K562 (cell line): ENCODE measurements around the gene CDK14. TPM values are rescaled to one million over a fixed set of nuclear protein-coding genes. Genes with fewer than 3 reads are reported as not detected.

ENCODE experiments used
- ATAC-seq: fragments of 200-7000 bp; cut with Tn5 transposase; 3 replicates; pipeline ENCODE4 v1.9.1; 2020; ENCODE audit warnings: moderate library complexity
- BruUV-seq: library from RNA; stranded (reverse); fragments of 400-500 nt; replicated peaks from 2 replicates; lab custom pipeline; 2021; lab: Mats Ljungman, UMichigan
- CTCF ChIA-PET: fragments of 300-600 bp; formaldehyde crosslinking; extraction: SDS; loops from one replicate; lab custom pipeline; 2021; ENCODE audit warnings: low intra/inter-chr PET ratio; lab: Yijun Ruan, JAX
- POLR2A ChIA-PET: fragments of 300-600, 350-650 bp; sonication (Branson Sonifier 250); formaldehyde crosslinking; extraction: SDS; loops from one replicate; lab custom pipeline; 2021; ENCODE audit warnings: antibody characterized with exemption, inconsistent platforms; lab: Yijun Ruan, JAX
- DNase-seq, 4 experiments: peaks; one replicate each; pipeline versions ENCODE4 v3.0.0 to v3.0.0-alpha.2; 2011 to 2018; ENCODE audit warnings: low spot score in 3 of 4, mixed read lengths in 3 of 4; ENCODE audit errors: extremely low read depth in 1 of 4
- FAIRE-seq: peaks from 2 replicates; lab custom pipeline; 2011; peaks lifted over from hg19 to GRCh38; lab: Jason Lieb, UNC
- H2AFZ ChIP-seq: 2 replicates; pipeline ENCODE4 v1.6.0; 2011; ENCODE audit warnings: low read depth, low read length, control low read depth, inconsistent platforms
- H3K27ac ChIP-seq: fragments of 200-600 bp; 3 replicates; pipeline ENCODE4 v1.8.0; 2011; ENCODE audit warnings: low read depth, mild to moderate bottlenecking, control low read depth, inconsistent platforms, low read length, moderate library complexity, mixed read lengths; ENCODE audit errors: extremely low read depth
- H3K27me3 ChIP-seq, 2 experiments: fragments of 300-600 bp in 1 of 2; 2 replicates in 1 of 2; 3 replicates in 1 of 2; pipeline versions ENCODE4 v1.6.0 to v1.8.0; 2011; ENCODE audit warnings: inconsistent platforms in 2 of 2, low read length in 2 of 2, mild to moderate bottlenecking in 1 of 2, mixed read lengths in 1 of 2, moderate library complexity in 1 of 2; ENCODE audit not compliant: control insufficient read depth in 2 of 2, insufficient read depth in 2 of 2
- H3K36me3 ChIP-seq: fragments of 300-600 bp; 3 replicates; pipeline ENCODE4 v1.8.0; 2011; ENCODE audit warnings: mild to moderate bottlenecking, low read length, inconsistent platforms; ENCODE audit not compliant: control insufficient read depth, insufficient read depth
- H3K4me1 ChIP-seq, 2 experiments: fragments of 200-600 bp in 1 of 2; replicated peaks in 1 of 2; 2 replicates in 1 of 2; 3 replicates in 1 of 2; pipeline versions ENCODE4 v1.5.1 to v1.8.0; 2011; ENCODE audit warnings: inconsistent platforms in 2 of 2, low read length in 2 of 2, mild to moderate bottlenecking in 1 of 2, mixed read lengths in 1 of 2, moderate library complexity in 1 of 2; ENCODE audit not compliant: control insufficient read depth in 2 of 2, insufficient read depth in 2 of 2
- H3K4me2 ChIP-seq: 2 replicates; pipeline ENCODE4 v1.6.1; 2011; ENCODE audit warnings: low read length, control low read depth, inconsistent platforms, mixed read lengths; ENCODE audit not compliant: insufficient read depth
- H3K4me3 ChIP-seq: fragments of 200-600 bp; sonication (generic), shearing (Covaris generic); 2 replicates; pipeline ENCODE4 v1.5.1; 2016; ENCODE audit warnings: control low read depth, inconsistent platforms
- H3K79me2 ChIP-seq: fragments of 200-600 bp; 3 replicates; pipeline ENCODE4 v1.8.0; 2011; ENCODE audit warnings: low read length, inconsistent platforms; ENCODE audit not compliant: control insufficient read depth, insufficient read depth
- H3K9ac ChIP-seq, 2 experiments: 2 replicates each; pipeline versions ENCODE4 v1.6.0 to v1.6.1; 2011; ENCODE audit warnings: low read depth in 2 of 2, low read length in 2 of 2, control low read depth in 1 of 2, inconsistent platforms in 1 of 2, mild to moderate bottlenecking in 1 of 2, mixed read lengths in 1 of 2; ENCODE audit not compliant: insufficient read depth in 1 of 2
- H3K9me1 ChIP-seq: one replicate; pipeline ENCODE4 v1.6.0; 2011; ENCODE audit warnings: inconsistent platforms, mild to moderate bottlenecking, low read length, moderate library complexity; ENCODE audit not compliant: control insufficient read depth, insufficient read depth
- H3K9me3 ChIP-seq: replicated peaks from 2 replicates; pipeline ENCODE4 v1.5.1; 2011; ENCODE audit warnings: low read depth, low read length, inconsistent platforms; ENCODE audit not compliant: control insufficient read depth, insufficient read depth
- H4K20me1 ChIP-seq: replicated peaks from 2 replicates; pipeline ENCODE4 v1.6.1; 2011; ENCODE audit warnings: low read length, inconsistent platforms, mixed read lengths; ENCODE audit not compliant: control insufficient read depth, insufficient read depth
- ARHGAP35 ChIP-seq: fragments of 450-650 bp; IDR thresholded peaks from 2 replicates; pipeline ENCODE4 v1.6.1; 2018; ENCODE audit not compliant: partially characterized antibody
- CBX8 ChIP-seq: fragments of 200-600 bp; sonication (generic); IDR thresholded peaks from 2 replicates; pipeline ENCODE4 v1.6.1; 2012; ENCODE audit warnings: borderline replicate concordance, mixed run types, low read depth, mild to moderate bottlenecking, moderate library complexity, mixed read lengths, low read length, control low read depth, inconsistent platforms; ENCODE audit not compliant: poor library complexity, severe bottlenecking; ENCODE audit errors: extremely low read depth
- ELF1 ChIP-seq: fragments of 200-800 bp; sonication (Bioruptor generic); IDR thresholded peaks from 2 replicates; pipeline ENCODE4 v1.6.1; 2016; ENCODE audit warnings: missing genetic modification characterization, missing compliant biosample characterization
- FOXK2 ChIP-seq, 2 experiments: fragments of 450-650 bp; IDR thresholded peaks in 1 of 2; conservative IDR thresholded peaks in 1 of 2; 2 replicates each; pipeline ENCODE4 v1.6.1; 2016; ENCODE audit warnings: low read depth in 2 of 2, mild to moderate bottlenecking in 1 of 2
- GATAD2B ChIP-seq: fragments of 450-650 bp; IDR thresholded peaks from 2 replicates; pipeline ENCODE4 v1.6.1; 2017; ENCODE audit warnings: mild to moderate bottlenecking, borderline replicate concordance
- HDAC2 ChIP-seq: fragments of 450-650 bp; IDR thresholded peaks from 2 replicates; pipeline ENCODE4 v1.6.1; 2016; ENCODE audit warnings: mild to moderate bottlenecking
- MBD2 ChIP-seq: sonication (generic); IDR thresholded peaks from 2 replicates; pipeline ENCODE4 v1.6.1; 2016; ENCODE audit warnings: low read depth, borderline replicate concordance
- SMARCE1 ChIP-seq: fragments of 450-650 bp; IDR thresholded peaks from 2 replicates; pipeline ENCODE4 v1.7.1; 2016; ENCODE audit warnings: mild to moderate bottlenecking
- TRIM28 ChIP-seq: fragments of 450-650 bp; IDR thresholded peaks from 2 replicates; pipeline ENCODE4 v1.6.1; 2017
- ZNF212 ChIP-seq: fragments of 450-650 bp; formaldehyde crosslinking; IDR thresholded peaks from 2 replicates; pipeline ENCODE4 v1.4.0; 2020; ENCODE audit warnings: mild to moderate bottlenecking
- ZSCAN29 ChIP-seq: fragments of 450-650 bp; IDR thresholded peaks from 2 replicates; pipeline ENCODE4 v1.6.1; 2017
- WGBS: fragments of 100-300 bp; shearing (Covaris generic); methylation state at CpG from one replicate; pipeline ENCODE4 v1.1.6; 2016; ENCODE audit warnings: low coverage, mixed read lengths; ENCODE audit not compliant: insufficient coverage; ENCODE audit errors: missing lambda C conversion rate; 5-methylcytosine and 5-hydroxymethylcytosine counted together
- in situ Hi-C: fragments of 300-500 bp; cut with MboI; formaldehyde crosslinking; loops from 4 replicates; pipeline ENCODE4 v1.15.0; 2018; ENCODE audit warnings: inconsistent platforms, mixed read lengths
- intact Hi-C: fragments of 100-400 bp; cut with micrococcal nuclease; formaldehyde crosslinking; loops from 2 replicates; pipeline ENCODE4 v1.14.2; 2022
- polyA plus RNA-seq, 8 experiments: library from polyadenylated mRNA; depleted of rRNA in 4 of 8; stranded (reverse) in 5 of 8; unstranded in 3 of 8; fragments of >200 nt; fragmentation: Nextera tagmentation in 2 of 8; fragmentation: Illumina TruSeq in 1 of 8; extraction: Ambion mirVana in 2 of 8; extraction: Trizol in 1 of 8; gene quantifications; 2 replicates each; pipeline versions ENCODE4 v1.2.1 to v1.2.3, GENCODE V29; 2011 to 2014; ENCODE audit warnings: inconsistent platforms in 1 of 8, missing spikeins in 1 of 8
- total RNA-seq, 7 experiments: library from RNA; depleted of rRNA in 6 of 7; stranded (reverse); fragments of >200 nt in 6 of 7; fragmentation: Illumina TruSeq in 2 of 7; extraction: Trizol in 2 of 7; gene quantifications; 2 replicates each; pipeline versions ENCODE4 v1.2.1 to v1.2.3, GENCODE V29; 2011 to 2021; ENCODE audit warnings: low replicate concordance in 1 of 7
- TF ChIP-seq, protein P1 (sequence below): fragments of 450-650 bp; formaldehyde crosslinking; IDR thresholded peaks from 2 replicates; pipeline ENCODE4 v1.4.0; 2020; ENCODE audit warnings: mild to moderate bottlenecking, moderate library complexity
- TF ChIP-seq, protein P2 (sequence below): fragments of 250-450 bp; sonication (Bioruptor Pico); IDR thresholded peaks from 2 replicates; pipeline ENCODE4 v1.4.0; 2020; ENCODE audit warnings: mild to moderate bottlenecking, moderate library complexity
- TF ChIP-seq, protein P3 (sequence below): fragments of 250-450 bp; sonication (Bioruptor Pico); IDR thresholded peaks from 2 replicates; pipeline ENCODE4 v1.5.0; 2020; ENCODE audit warnings: mild to moderate bottlenecking
- TF ChIP-seq, protein P4 (sequence below): fragments of 250-450 bp; sonication (Bioruptor Pico); IDR thresholded peaks from 2 replicates; pipeline ENCODE4 v1.8.0; 2021; ENCODE audit warnings: moderate library complexity, mild to moderate bottlenecking, inconsistent platforms

Gene CDK14
- total and polyA plus RNA-seq, 9 of the 15 experiments (the other 6 are each of a cell fraction or from before 2014, with no cell fraction given): 0.03 to 0.91 (median 0.16) TPM

DNA sequence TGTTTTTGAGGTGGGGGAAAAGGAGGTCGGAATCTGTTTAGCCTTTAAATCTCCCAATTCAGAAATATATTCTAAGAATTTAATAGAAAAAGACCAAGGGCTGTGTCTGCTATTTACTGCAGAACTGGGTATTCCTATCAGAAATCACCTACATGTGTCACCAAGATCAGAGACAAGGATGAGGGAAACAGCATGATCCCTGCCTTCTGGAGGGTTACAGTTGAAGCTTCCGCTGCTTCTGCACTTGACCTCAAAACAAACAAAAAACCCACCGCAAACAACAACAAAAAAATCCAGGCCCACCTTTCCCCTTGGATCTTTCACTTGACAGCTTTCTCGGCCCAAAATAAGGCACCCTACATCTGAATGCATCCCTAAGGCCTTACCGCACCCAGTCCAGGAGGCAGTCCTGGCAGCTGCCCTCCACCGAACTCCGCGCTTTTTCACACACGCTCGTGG, 750 bp upstream of the CDK14 start:
- ATAC-seq (no peak), DNase-seq (no peak), FAIRE-seq (no peak)
- intact Hi-C loops: no loop called here
- Histone ChIP-seq H3K36me3 (no peaks in the 10 kb centered on the region), H3K4me3 (peak overlapping the region; percentile 43; the same call in 1 of the 2 replicates), H3K27ac (no peak overlapping the region), H3K4me2 (peak overlapping the region; percentile 51), H3K79me2 (no peaks in the 10 kb centered on the region), H3K9me3 (no peaks in the 10 kb centered on the region), H3K4me1 (peaks cover 0 to 16% of the 10 kb centered on the region in 2 experiments; a peak in 2 of 5 replicates), H3K9ac (peak overlapping the region in 1 of 2 experiments; percentile 90; a peak in 2 of 4 replicates), H2AFZ (peak overlapping the region; percentile 50; the same call in 1 of the 2 replicates), H3K27me3 (peaks cover 7 to 14% of the 10 kb centered on the region in 2 experiments; a peak in 3 of 5 replicates), H4K20me1 (no peaks in the 10 kb centered on the region), H3K9me1 (no peaks in the 10 kb centered on the region)
- ChIA-PET POLR2A (interaction anchor here (0.6 kb wide), 1 partner anchor 119 kb away, joined by 3 read pairs; no protein-coding TSS in a partner anchor), CTCF (interaction anchor here (1.7 kb wide), 1 partner anchor 140 kb away, joined by 6 read pairs; no protein-coding TSS in a partner anchor)
- in situ Hi-C loops: no loop called here
- no TSS peak for BruUV-seq
- 28% methylated on average over 10 of the region's 10 CpGs for WGBS
- no peak for TF ChIP-seq FOXK2 (conservative IDR thresholded peaks at IDR 0.05 in 1 of 2, IDR thresholded peaks at IDR 0.05 in 1 of 2; ENCODE audit: low read depth in 2 of 2)
- no peak for TF ChIP-seq ELF1 (tag)
- no peak for TF ChIP-seq CBX8
- TF ChIP-seq, protein P1, sequence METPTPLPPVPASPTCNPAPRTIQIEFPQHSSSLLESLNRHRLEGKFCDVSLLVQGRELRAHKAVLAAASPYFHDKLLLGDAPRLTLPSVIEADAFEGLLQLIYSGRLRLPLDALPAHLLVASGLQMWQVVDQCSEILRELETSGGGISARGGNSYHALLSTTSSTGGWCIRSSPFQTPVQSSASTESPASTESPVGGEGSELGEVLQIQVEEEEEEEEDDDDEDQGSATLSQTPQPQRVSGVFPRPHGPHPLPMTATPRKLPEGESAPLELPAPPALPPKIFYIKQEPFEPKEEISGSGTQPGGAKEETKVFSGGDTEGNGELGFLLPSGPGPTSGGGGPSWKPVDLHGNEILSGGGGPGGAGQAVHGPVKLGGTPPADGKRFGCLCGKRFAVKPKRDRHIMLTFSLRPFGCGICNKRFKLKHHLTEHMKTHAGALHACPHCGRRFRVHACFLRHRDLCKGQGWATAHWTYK (CRISPR knock-in tag): no peak
- no peak for TF ChIP-seq TRIM28
- TF ChIP-seq SMARCE1: no peak
- no peak for TF ChIP-seq GATAD2B
- no peak for TF ChIP-seq ARHGAP35
- TF ChIP-seq, protein P2, sequence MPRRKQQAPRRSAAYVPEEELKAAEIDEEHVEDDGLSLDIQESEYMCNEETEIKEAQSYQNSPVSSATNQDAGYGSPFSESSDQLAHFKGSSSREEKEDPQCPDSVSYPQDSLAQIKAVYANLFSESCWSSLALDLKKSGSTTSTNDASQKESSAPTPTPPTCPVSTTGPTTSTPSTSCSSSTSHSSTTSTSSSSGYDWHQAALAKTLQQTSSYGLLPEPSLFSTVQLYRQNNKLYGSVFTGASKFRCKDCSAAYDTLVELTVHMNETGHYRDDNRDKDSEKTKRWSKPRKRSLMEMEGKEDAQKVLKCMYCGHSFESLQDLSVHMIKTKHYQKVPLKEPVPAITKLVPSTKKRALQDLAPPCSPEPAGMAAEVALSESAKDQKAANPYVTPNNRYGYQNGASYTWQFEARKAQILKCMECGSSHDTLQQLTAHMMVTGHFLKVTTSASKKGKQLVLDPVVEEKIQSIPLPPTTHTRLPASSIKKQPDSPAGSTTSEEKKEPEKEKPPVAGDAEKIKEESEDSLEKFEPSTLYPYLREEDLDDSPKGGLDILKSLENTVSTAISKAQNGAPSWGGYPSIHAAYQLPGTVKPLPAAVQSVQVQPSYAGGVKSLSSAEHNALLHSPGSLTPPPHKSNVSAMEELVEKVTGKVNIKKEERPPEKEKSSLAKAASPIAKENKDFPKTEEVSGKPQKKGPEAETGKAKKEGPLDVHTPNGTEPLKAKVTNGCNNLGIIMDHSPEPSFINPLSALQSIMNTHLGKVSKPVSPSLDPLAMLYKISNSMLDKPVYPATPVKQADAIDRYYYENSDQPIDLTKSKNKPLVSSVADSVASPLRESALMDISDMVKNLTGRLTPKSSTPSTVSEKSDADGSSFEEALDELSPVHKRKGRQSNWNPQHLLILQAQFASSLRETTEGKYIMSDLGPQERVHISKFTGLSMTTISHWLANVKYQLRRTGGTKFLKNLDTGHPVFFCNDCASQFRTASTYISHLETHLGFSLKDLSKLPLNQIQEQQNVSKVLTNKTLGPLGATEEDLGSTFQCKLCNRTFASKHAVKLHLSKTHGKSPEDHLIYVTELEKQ (CRISPR knock-in tag): no peak
- TF ChIP-seq HDAC2: no peak
- no peak for TF ChIP-seq ZSCAN29
- TF ChIP-seq, protein P3, sequence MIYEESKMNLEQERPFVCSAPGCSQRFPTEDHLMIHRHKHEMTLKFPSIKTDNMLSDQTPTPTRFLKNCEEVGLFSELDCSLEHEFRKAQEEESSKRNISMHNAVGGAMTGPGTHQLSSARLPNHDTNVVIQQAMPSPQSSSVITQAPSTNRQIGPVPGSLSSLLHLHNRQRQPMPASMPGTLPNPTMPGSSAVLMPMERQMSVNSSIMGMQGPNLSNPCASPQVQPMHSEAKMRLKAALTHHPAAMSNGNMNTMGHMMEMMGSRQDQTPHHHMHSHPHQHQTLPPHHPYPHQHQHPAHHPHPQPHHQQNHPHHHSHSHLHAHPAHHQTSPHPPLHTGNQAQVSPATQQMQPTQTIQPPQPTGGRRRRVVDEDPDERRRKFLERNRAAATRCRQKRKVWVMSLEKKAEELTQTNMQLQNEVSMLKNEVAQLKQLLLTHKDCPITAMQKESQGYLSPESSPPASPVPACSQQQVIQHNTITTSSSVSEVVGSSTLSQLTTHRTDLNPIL (CRISPR knock-in tag): no peak
- no peak for TF ChIP-seq ZNF212 (CRISPR knock-in tag)
- no peak for TF ChIP-seq MBD2
- TF ChIP-seq, protein P4, sequence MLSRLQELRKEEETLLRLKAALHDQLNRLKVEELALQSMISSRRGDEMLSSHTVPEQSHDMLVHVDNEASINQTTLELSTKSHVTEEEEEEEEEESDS (CRISPR knock-in tag): no peak
